Activated CD8-positive, alpha-beta memory T cell treated with anti-CD3 and anti-CD28 coated beads for 36 hours (primary cell): ENCODE data around the gene DOCK11. TPM values are rescaled to one million over a fixed set of nuclear protein-coding genes. Genes with fewer than 3 reads are reported as not detected.

Experiments used
- CTCF ChIA-PET: fragments of 350-600 bp; sonication (Branson Sonifier 250); formaldehyde crosslinking; loops from one replicate; lab custom pipeline; 2021; ENCODE audit warnings: antibody characterized with exemption; lab: Charles Lee
- POLR2A ChIA-PET: fragments of 350-600 bp; sonication (Branson Sonifier 250); formaldehyde crosslinking; loops from one replicate; lab custom pipeline; 2021; ENCODE audit warnings: antibody characterized with exemption; lab: Charles Lee
- total RNA-seq, 2 experiments: library from RNA; stranded (reverse); gene quantifications; one replicate each; pipeline ENCODE4 v1.2.3, GENCODE V29; 2021

Gene DOCK11
- total RNA-seq, 2 experiments from 2014 or later = 46.5 to 48.4 TPM

- ChIA-PET CTCF (no interaction called here), POLR2A (no interaction called here)
Observed at GRCh38 chrX:118522230-118522926, 26.8 kb downstream of the DOCK11 start.

GRCh38 chrX:118523920-118524319 is 28.3 kb downstream of the DOCK11 start:
- CTCF ChIA-PET = no interaction called here

GRCh38 chrX:118524344-118524743 is 28.7 kb downstream of the DOCK11 start:
- CTCF ChIA-PET = no interaction called here
- POLR2A ChIA-PET = no interaction called here

More at GRCh38 chrX:118523920-118524319, 28.3 kb downstream of the DOCK11 start:
- POLR2A ChIA-PET = no interaction called here

- ChIA-PET POLR2A (no interaction called here), CTCF (interaction anchor here (0.7 kb wide), 1 partner anchor 32 kb away, joined by 4 read pairs; no protein-coding TSS in a partner anchor)
Observed at GRCh38 chrX:118525174-118525730, 29.6 kb downstream of the DOCK11 start.

GRCh38 chrX:118526149-118526548 is 30.5 kb downstream of the DOCK11 start:
- POLR2A ChIA-PET = no interaction called here
- CTCF ChIA-PET = no interaction called here

GRCh38 chrX:118528071-118528737 is 32.6 kb downstream of the DOCK11 start:
- ChIA-PET CTCF (interaction anchor here (0.9 kb wide), 1 partner anchor 32 kb away, joined by 3 read pairs; no protein-coding TSS in a partner anchor), POLR2A (interaction anchor here (0.7 to 4.8 kb wide), 4 partner anchors 8 to 31 kb away, joined by 3 to 58 read pairs (median 4); partner anchors contain the start of gene DOCK11)

GRCh38 chrX:118530219-118530911 is 34.8 kb downstream of the DOCK11 start:
- ChIA-PET CTCF (interaction anchor here (1.2 kb wide), 1 partner anchor 35 kb away, joined by 4 read pairs; the partner anchor contains the start of gene DOCK11), POLR2A (interaction anchor here (4.8 kb wide), 1 partner anchor 33 kb away, joined by 58 read pairs; the partner anchor contains the start of gene DOCK11)

GRCh38 chrX:118534716-118535493 is 39.3 kb downstream of the DOCK11 start:
- CTCF ChIA-PET = no interaction called here
- POLR2A ChIA-PET = interaction anchor here (1.0 kb wide), 1 partner anchor 39 kb away, joined by 5 read pairs; the partner anchor contains the start of gene DOCK11

- POLR2A ChIA-PET = interaction anchor here (1.0 kb wide), 1 partner anchor 41 kb away, joined by 5 read pairs; the partner anchor contains the start of gene DOCK11
Observed at GRCh38 chrX:118536204-118536603, 40.6 kb downstream of the DOCK11 start.

GRCh38 chrX:118536687-118537461 is 41.3 kb downstream of the DOCK11 start:
- ChIA-PET POLR2A (interaction anchor here (0.5 kb wide), 1 partner anchor 34 kb away, joined by 5 read pairs; no protein-coding TSS in a partner anchor), CTCF (interaction anchor here (1.0 kb wide), 1 partner anchor 41 kb away, joined by 3 read pairs; no protein-coding TSS in a partner anchor)

More at GRCh38 chrX:118536204-118536603, 40.6 kb downstream of the DOCK11 start:
- CTCF ChIA-PET = interaction anchor here (0.5 kb wide), 1 partner anchor 71 kb away, joined by 4 read pairs; no protein-coding TSS in a partner anchor

GRCh38 chrX:118538386-118538785 is 42.8 kb downstream of the DOCK11 start:
- POLR2A ChIA-PET = interaction anchor here (1.9 kb wide), 1 partner anchor 43 kb away, joined by 5 read pairs; the partner anchor contains the start of gene DOCK11
- CTCF ChIA-PET = interaction anchor here (1.0 kb wide), 2 partner anchors 42 to 43 kb away, joined by 3 read pairs; no protein-coding TSS in a partner anchor

- CTCF ChIA-PET = no interaction called here
- POLR2A ChIA-PET = interaction anchor here (1.1 kb wide), 1 partner anchor 12 kb away, joined by 3 read pairs; no protein-coding TSS in a partner anchor
Observed at GRCh38 chrX:118540342-118540741, 44.7 kb downstream of the DOCK11 start.

GRCh38 chrX:118541482-118541881 is 45.9 kb downstream of the DOCK11 start:
- ChIA-PET CTCF (no interaction called here), POLR2A (no interaction called here)

- ChIA-PET CTCF (no interaction called here), POLR2A (no interaction called here)
Observed at GRCh38 chrX:118545510-118545909, 49.9 kb downstream of the DOCK11 start.

- ChIA-PET CTCF (interaction anchor here (0.6 kb wide), 1 partner anchor 236 kb away, joined by 3 read pairs; no protein-coding TSS in a partner anchor), POLR2A (no interaction called here)
Observed at GRCh38 chrX:118548841-118549240, 53.2 kb downstream of the DOCK11 start.

- ChIA-PET POLR2A (no interaction called here), CTCF (no interaction called here)
Observed at GRCh38 chrX:118550792-118551191, 55.2 kb downstream of the DOCK11 start.

- ChIA-PET CTCF (no interaction called here), POLR2A (no interaction called here)
Observed at GRCh38 chrX:118551426-118551825, 55.8 kb downstream of the DOCK11 start.
